ENCODE results near the gene ALKBH5.

The ALKBH5 gene

DNA sequence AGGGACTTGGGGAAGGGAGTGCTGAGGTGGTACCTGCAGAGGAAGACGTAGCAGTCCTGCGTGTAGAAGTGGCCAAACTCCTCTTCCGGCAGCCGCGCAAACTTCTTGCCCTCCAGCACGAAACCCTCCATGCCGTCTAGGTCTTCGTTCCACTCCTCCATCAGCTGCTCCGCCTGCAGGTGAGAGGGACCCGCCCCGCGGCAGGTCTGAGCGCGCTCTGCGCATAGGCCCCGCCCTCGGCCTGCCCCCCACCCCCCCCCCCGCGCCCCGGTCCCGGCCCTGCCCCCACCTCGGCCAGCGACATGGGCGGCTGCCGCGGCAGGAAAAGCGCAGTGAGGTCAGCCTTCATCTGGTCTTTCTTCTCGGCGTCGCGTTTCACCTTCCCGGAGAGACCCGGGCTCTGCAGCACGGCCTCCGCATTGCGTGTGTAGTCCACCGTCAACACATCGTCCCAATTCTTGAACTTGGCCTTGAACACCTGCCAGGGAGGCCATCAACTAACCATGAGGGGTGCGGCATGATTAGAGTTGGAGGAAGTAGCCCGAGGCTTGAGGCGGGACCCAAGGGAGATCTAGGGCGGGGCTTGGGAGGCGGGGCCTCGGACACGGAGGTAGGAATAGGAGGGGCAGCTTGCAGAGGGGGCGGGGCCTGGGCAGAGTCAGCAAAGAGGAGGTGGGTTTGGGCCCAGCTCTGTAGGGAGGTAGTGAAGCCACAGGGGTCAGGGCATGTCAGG, 63.4 kb downstream of the ALKBH5 start (continued):
- TF ChIP-seq SP2 (tag by site-specific recombination; IDR thresholded peaks at IDR 0.05) (peak; percentile 69), ZNF555 (tag by site-specific recombination; conservative IDR thresholded peaks at IDR 0.05) (no peak), TRIM28 (IDR thresholded peaks at IDR 0.05; ENCODE audit: borderline replicate concordance, low read length) (no peak), ZNF677 (tag by site-specific recombination; IDR thresholded peaks at IDR 0.05) (no peak), ZNF132 (tag by site-specific recombination; IDR thresholded peaks at IDR 0.05; ENCODE audit: borderline replicate concordance) (no peak), ZNF792 (tag by site-specific recombination; IDR thresholded peaks at IDR 0.05) (no peak), ZNF19 (tag by site-specific recombination; IDR thresholded peaks at IDR 0.05; ENCODE audit: low read depth) (no peak), KLF7 (tag by site-specific recombination; IDR thresholded peaks at IDR 0.05; ENCODE audit: borderline replicate concordance) (no peak), KLF17 (tag by site-specific recombination; IDR thresholded peaks at IDR 0.05) (no peak; the same call in 1 of the 2 replicates), IKZF3 (tag by site-specific recombination; IDR thresholded peaks at IDR 0.05) (no peak), ZFP69B (tag by site-specific recombination; IDR thresholded peaks at IDR 0.05) (no peak), PATZ1 (tag by site-specific recombination; IDR thresholded peaks at IDR 0.05) (peak; percentile 37; the same call in 1 of the 2 replicates), ZBTB20 (tag by site-specific recombination; IDR thresholded peaks at IDR 0.05) (no peak), ZNF514 (tag by site-specific recombination; IDR thresholded peaks at IDR 0.05) (no peak), ZNF626 (tag by site-specific recombination; IDR thresholded peaks at IDR 0.05) (no peak), ZNF292 (tag by site-specific recombination; IDR thresholded peaks at IDR 0.05; ENCODE audit: borderline replicate concordance, low read depth) (no peak), ZNF16 (tag by site-specific recombination; IDR thresholded peaks at IDR 0.05; ENCODE audit: low read depth) (no peak), SP3 (tag by site-specific recombination; IDR thresholded peaks at IDR 0.05) (0 out of 2 replicates have a peak, but pooled peaks have one; percentile 35), YY1 (tag by site-specific recombination; IDR thresholded peaks at IDR 0.05) (no peak), ZNF211 (tag by site-specific recombination; IDR thresholded peaks at IDR 0.05; ENCODE audit: low read depth) (no peak), HOXD13 (CRISPR knock-in tag; IDR thresholded peaks at IDR 0.05; ENCODE audit: borderline replicate concordance) (no peak)
- TF ChIP-seq, protein P1, sequence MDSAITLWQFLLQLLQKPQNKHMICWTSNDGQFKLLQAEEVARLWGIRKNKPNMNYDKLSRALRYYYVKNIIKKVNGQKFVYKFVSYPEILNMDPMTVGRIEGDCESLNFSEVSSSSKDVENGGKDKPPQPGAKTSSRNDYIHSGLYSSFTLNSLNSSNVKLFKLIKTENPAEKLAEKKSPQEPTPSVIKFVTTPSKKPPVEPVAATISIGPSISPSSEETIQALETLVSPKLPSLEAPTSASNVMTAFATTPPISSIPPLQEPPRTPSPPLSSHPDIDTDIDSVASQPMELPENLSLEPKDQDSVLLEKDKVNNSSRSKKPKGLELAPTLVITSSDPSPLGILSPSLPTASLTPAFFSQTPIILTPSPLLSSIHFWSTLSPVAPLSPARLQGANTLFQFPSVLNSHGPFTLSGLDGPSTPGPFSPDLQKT (IDR thresholded peaks at IDR 0.05; ENCODE audit: borderline replicate concordance, low read depth, low read length), result no peak
- TF ChIP-seq, protein P2, sequence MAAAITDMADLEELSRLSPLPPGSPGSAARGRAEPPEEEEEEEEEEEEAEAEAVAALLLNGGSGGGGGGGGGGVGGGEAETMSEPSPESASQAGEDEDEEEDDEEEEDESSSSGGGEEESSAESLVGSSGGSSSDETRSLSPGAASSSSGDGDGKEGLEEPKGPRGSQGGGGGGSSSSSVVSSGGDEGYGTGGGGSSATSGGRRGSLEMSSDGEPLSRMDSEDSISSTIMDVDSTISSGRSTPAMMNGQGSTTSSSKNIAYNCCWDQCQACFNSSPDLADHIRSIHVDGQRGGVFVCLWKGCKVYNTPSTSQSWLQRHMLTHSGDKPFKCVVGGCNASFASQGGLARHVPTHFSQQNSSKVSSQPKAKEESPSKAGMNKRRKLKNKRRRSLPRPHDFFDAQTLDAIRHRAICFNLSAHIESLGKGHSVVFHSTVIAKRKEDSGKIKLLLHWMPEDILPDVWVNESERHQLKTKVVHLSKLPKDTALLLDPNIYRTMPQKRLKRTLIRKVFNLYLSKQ (tag by site-specific recombination; IDR thresholded peaks at IDR 0.05; ENCODE audit: borderline replicate concordance), result no peak

Measured in HEK293 (cell line).